MM.1S (cell line): ENCODE data around the gene ZNF287.

Experiments used
- EZH2 ChIP-seq: fragments of 300-600 bp; sonication (generic); optimal IDR thresholded peaks from 2 replicates; pipeline ENCODE3; 2017; ENCODE audit warnings: low read depth, mild to moderate bottlenecking, antibody characterized with exemption, low read length, mixed read lengths
- EZH2phosphoT487 ChIP-seq: fragments of 300-600 bp; sonication (generic); IDR thresholded peaks from 2 replicates; pipeline ENCODE4 v1.6.1; 2018; ENCODE audit warnings: antibody characterized with exemption, low read length
- TF ChIP-seq, protein P1 (sequence below): fragments of 300-600 bp; sonication (generic); IDR thresholded peaks from 2 replicates; pipeline ENCODE4 v1.5.1; 2016; ENCODE audit warnings: antibody characterized with exemption, low read length, mixed read lengths

DNA sequence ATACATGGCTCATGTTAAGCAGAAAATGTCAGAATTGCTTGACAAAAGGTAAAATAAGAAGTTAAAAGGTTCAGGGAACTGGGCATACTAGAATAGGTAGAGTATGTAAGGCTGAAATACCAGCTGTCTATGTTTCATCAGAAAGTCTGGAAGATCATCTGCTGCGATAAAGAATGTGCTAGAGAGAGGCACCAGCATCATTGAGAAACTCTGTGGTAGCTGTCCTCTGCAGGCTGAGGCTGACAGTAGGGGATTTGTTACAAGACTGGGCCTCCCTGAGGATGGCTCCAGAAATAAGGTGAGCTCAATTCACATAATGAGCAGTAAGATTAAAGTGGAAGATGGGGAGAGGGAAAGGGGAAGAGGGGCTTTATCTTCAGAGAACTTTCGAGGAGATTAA, 4.5 kb upstream of the ZNF287 start:
- TF ChIP-seq, protein P1, sequence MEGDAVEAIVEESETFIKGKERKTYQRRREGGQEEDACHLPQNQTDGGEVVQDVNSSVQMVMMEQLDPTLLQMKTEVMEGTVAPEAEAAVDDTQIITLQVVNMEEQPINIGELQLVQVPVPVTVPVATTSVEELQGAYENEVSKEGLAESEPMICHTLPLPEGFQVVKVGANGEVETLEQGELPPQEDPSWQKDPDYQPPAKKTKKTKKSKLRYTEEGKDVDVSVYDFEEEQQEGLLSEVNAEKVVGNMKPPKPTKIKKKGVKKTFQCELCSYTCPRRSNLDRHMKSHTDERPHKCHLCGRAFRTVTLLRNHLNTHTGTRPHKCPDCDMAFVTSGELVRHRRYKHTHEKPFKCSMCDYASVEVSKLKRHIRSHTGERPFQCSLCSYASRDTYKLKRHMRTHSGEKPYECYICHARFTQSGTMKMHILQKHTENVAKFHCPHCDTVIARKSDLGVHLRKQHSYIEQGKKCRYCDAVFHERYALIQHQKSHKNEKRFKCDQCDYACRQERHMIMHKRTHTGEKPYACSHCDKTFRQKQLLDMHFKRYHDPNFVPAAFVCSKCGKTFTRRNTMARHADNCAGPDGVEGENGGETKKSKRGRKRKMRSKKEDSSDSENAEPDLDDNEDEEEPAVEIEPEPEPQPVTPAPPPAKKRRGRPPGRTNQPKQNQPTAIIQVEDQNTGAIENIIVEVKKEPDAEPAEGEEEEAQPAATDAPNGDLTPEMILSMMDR: no peak
- no peak for TF ChIP-seq EZH2phosphoT487
- no peak for TF ChIP-seq EZH2
